Stimulated activated CD8-positive, alpha-beta memory T cell treated with anti-CD3 and anti-CD28 coated beads, Interleukin-15, amount 100 ng/mL, for 4 hours (primary cell): ENCODE results near the gene CD83.

Experiments used
- DNase-seq, 2 donors: peaks; one replicate each; pipeline ENCODE4 v3.0.0-alpha.2; 2020; ENCODE audit warnings: low read depth in 2 of 2

The CD83 gene

GRCh38 chr6:14123386-14124111 lies 6.0 kb downstream of the CD83 start:
- no peak for DNase-seq

GRCh38 chr6:14125346-14125745 lies 7.8 kb downstream of the CD83 start:
- DNase-seq: no peak

- no peak for DNase-seq
These were observed 8.6 kb downstream of the CD83 start for GRCh38 chr6:14126191-14126590.

- no peak for DNase-seq
These were observed 10.0 kb downstream of the CD83 start for GRCh38 chr6:14127611-14128010.

GRCh38 chr6:14128012-14128411 lies 10.4 kb downstream of the CD83 start:
- DNase-seq: no peak

GRCh38 chr6:14128746-14129145 lies 11.2 kb downstream of the CD83 start:
- no peak for DNase-seq

GRCh38 chr6:14129575-14129974 lies 12.0 kb downstream of the CD83 start:
- DNase-seq: no peak

GRCh38 chr6:14130435-14131075 lies 13.0 kb downstream of the CD83 start:
- DNase-seq: no peak

- no peak for DNase-seq
These were observed 14.0 kb downstream of the CD83 start for GRCh38 chr6:14131579-14131978.

GRCh38 chr6:14132244-14132920 lies 14.8 kb downstream of the CD83 start:
- no peak for DNase-seq

GRCh38 chr6:14132921-14133275 lies 15.3 kb downstream of the CD83 start:
- no peak for DNase-seq

GRCh38 chr6:14134211-14134910 lies 16.8 kb downstream of the CD83 start:
- DNase-seq: no peak

GRCh38 chr6:14135893-14136539 lies 18.4 kb downstream of the CD83 start:
- DNase-seq: no peak

GRCh38 chr6:14138701-14139215 lies 21.2 kb downstream of the CD83 start:
- DNase-seq: no peak

GRCh38 chr6:14141351-14142062 lies 23.9 kb downstream of the CD83 start:
- DNase-seq: no peak

GRCh38 chr6:14142063-14142450 lies 24.5 kb downstream of the CD83 start:
- DNase-seq: no peak

GRCh38 chr6:14142511-14143223 lies 25.1 kb downstream of the CD83 start:
- DNase-seq: no peak

GRCh38 chr6:14143305-14143704 lies 25.7 kb downstream of the CD83 start:
- DNase-seq: no peak

- DNase-seq: peak; percentile 36 to 39
These were observed 27.1 kb downstream of the CD83 start for GRCh38 chr6:14144678-14145113.

- DNase-seq: no peak
These were observed 29.0 kb downstream of the CD83 start for GRCh38 chr6:14146506-14147096.
